OCI-LY3 (cell line): Measurements from ENCODE around the gene SLC25A25.
A peak's percentile ranks its signal among the peaks of the same experiment; 100 is the strongest.

Experiments
- H2AFZ ChIP-seq: fragments of 200-600, 300-600 bp; shearing (Covaris generic); 2 replicates; pipeline ENCODE4 v1.6.0; 2014; ENCODE audit warnings: antibody characterized with exemption, low read depth, low read length
- H3K27ac ChIP-seq: fragments of 200-600, 300-600 bp; sonication (generic); 2 replicates; pipeline ENCODE4 v1.5.1; 2014; ENCODE audit warnings: mild to moderate bottlenecking, low read length, moderate library complexity, mixed read lengths
- H3K27me3 ChIP-seq: fragments of 200-600, 300-600 bp; sonication (generic); 2 replicates; pipeline ENCODE4 v1.6.1; 2014; ENCODE audit warnings: low read depth, low read length, mixed read lengths
- H3K36me3 ChIP-seq: fragments of 200-600, 300-600 bp; sonication (generic); replicated peaks from 2 replicates; pipeline ENCODE3; 2014; ENCODE audit warnings: low read depth, low read length, mixed read lengths
- H3K4me1 ChIP-seq: fragments of 300-600, 200-600 bp; sonication (generic); 2 replicates; pipeline ENCODE4 v1.6.1; 2014; ENCODE audit warnings: low read length, mixed read lengths
- H3K4me2 ChIP-seq: fragments of 200-600, 300-600 bp; sonication (generic); 2 replicates; pipeline ENCODE4 v1.6.1; 2014; ENCODE audit warnings: low read length, mixed read lengths
- H3K4me3 ChIP-seq: fragments of 300-600, 200-600 bp; sonication (generic); 2 replicates; pipeline ENCODE4 v1.5.1; 2014; ENCODE audit warnings: antibody characterized with exemption, mild to moderate bottlenecking, low read length, moderate library complexity
- H3K79me2 ChIP-seq: fragments of 300-600, 200-600 bp; shearing (Covaris generic); 2 replicates; pipeline ENCODE4 v1.6.1; 2014; ENCODE audit warnings: mild to moderate bottlenecking, low read length, mixed read lengths
- H3K9ac ChIP-seq: fragments of 300-600, 200-600 bp; shearing (Covaris generic); 2 replicates; pipeline ENCODE4 v1.6.0; 2014; ENCODE audit warnings: mild to moderate bottlenecking, low read length, moderate library complexity
- H3K9me3 ChIP-seq: fragments of 200-600, 300-600 bp; shearing (Covaris generic); 2 replicates; pipeline ENCODE4 v1.6.1; 2014; ENCODE audit warnings: low read length, mixed read lengths; ENCODE audit not compliant: insufficient read depth
- H4K20me1 ChIP-seq: fragments of 200-600, 300-600 bp; sonication (generic); 2 replicates; pipeline ENCODE4 v1.6.1; 2016; ENCODE audit warnings: low read length, mixed read lengths; ENCODE audit not compliant: insufficient read depth
- CTCF ChIP-seq: fragments of 200-600, 300-600 bp; sonication (generic); IDR thresholded peaks from 2 replicates; pipeline ENCODE4 v1.5.1; 2014; ENCODE audit warnings: antibody characterized with exemption, low read length, low read depth
- EZH2phosphoT487 ChIP-seq: fragments of 200-600 bp; shearing (Covaris generic); IDR thresholded peaks from 2 replicates; pipeline ENCODE4 v1.6.1; 2018; ENCODE audit warnings: antibody characterized with exemption, mixed run types, low read depth

Gene SLC25A25

GRCh38 chr9:128124873-128125579 lies 57.0 kb downstream of the SLC25A25 start:
- H3K36me3 ChIP-seq: peaks cover 20% of the 10 kb centered on the region

GRCh38 chr9:128125580-128126354 lies 57.7 kb downstream of the SLC25A25 start:
- Histone ChIP-seq H2AFZ (no peak overlapping the region), H3K4me2 (peak overlapping the region; percentile 98), H3K9ac (peak overlapping the region; percentile 94), H3K36me3 (peaks cover 15% of the 10 kb centered on the region), H3K4me1 (peaks cover 22% of the 10 kb centered on the region), H3K4me3 (peak overlapping the region; percentile 87), H3K79me2 (peaks cover 37% of the 10 kb centered on the region), H3K27ac (peak overlapping the region; percentile 88), H3K27me3 (no peaks in the 10 kb centered on the region), H4K20me1 (peaks cover 6% of the 10 kb centered on the region; the same call in 1 of the 2 replicates), H3K9me3 (no peaks in the 10 kb centered on the region)
- TF ChIP-seq EZH2phosphoT487: no peak

More at GRCh38 chr9:128124873-128125579, 57.0 kb downstream of the SLC25A25 start:
- peak overlapping the region; percentile 88 for H3K27ac ChIP-seq
- H3K79me2 ChIP-seq: peaks cover 37% of the 10 kb centered on the region
- peaks cover 6% of the 10 kb centered on the region; the same call in 1 of the 2 replicates for H4K20me1 ChIP-seq
- H3K4me1 ChIP-seq: peaks cover 22% of the 10 kb centered on the region
- H3K9me3 ChIP-seq: no peaks in the 10 kb centered on the region
- TF ChIP-seq EZH2phosphoT487: no peak
- TF ChIP-seq CTCF: peak; percentile 81
- no peak overlapping the region for H2AFZ ChIP-seq
- peak overlapping the region; percentile 94 for H3K9ac ChIP-seq
- H3K4me3 ChIP-seq: peak overlapping the region; percentile 87
- H3K27me3 ChIP-seq: no peaks in the 10 kb centered on the region
- peak overlapping the region; percentile 98 for H3K4me2 ChIP-seq

GRCh38 chr9:128127568-128127989 lies 59.5 kb downstream of the SLC25A25 start, which contains the start of gene PTGES2:
TSS of gene PTGES2 (minus strand) at chr9:128127729. CDS start at chr9:128127717, 12 bp downstream.
- no peaks in the 10 kb centered on the region for H3K9me3 ChIP-seq
- H3K79me2 ChIP-seq: peaks cover 37% of the 10 kb centered on the region
- peak within 1 kb of the TSS; percentile 88 for H2AFZ ChIP-seq
- peak within 1 kb of the TSS; percentile 87 for H3K4me3 ChIP-seq
- peaks cover 12% of the 10 kb centered on the region for H3K36me3 ChIP-seq
- peaks cover 6% of the 10 kb centered on the region; the same call in 1 of the 2 replicates for H4K20me1 ChIP-seq
- H3K4me1 ChIP-seq: peaks cover 22% of the 10 kb centered on the region
- peak within 1 kb of the TSS; percentile 98 for H3K4me2 ChIP-seq
- 0 out of 2 replicates have a peak, but pooled peaks cover 10% of the 10 kb centered on the region for H3K27me3 ChIP-seq
- H3K27ac ChIP-seq: peak within 1 kb of the TSS; percentile 88
- TF ChIP-seq EZH2phosphoT487 (no peak), CTCF (no peak)
- peak within 1 kb of the TSS; percentile 94 for H3K9ac ChIP-seq

- TF ChIP-seq EZH2phosphoT487: no peak
- TF ChIP-seq CTCF: no peak
- Histone ChIP-seq H3K79me2 (peaks cover 37% of the 10 kb centered on the region), H3K9ac (peak overlapping the region; percentile 94), H3K4me3 (peak overlapping the region; percentile 87), H2AFZ (peak overlapping the region; percentile 88), H3K4me2 (peak overlapping the region; percentile 98), H3K9me3 (no peaks in the 10 kb centered on the region), H3K36me3 (peaks cover 12% of the 10 kb centered on the region), H3K27ac (peak overlapping the region; percentile 88), H4K20me1 (peaks cover 6% of the 10 kb centered on the region; the same call in 1 of the 2 replicates), H3K27me3 (peaks cover 16% of the 10 kb centered on the region; the same call in 1 of the 2 replicates), H3K4me1 (peaks cover 22% of the 10 kb centered on the region)
Measured at GRCh38 chr9:128127990-128128835, 60.2 kb downstream of the SLC25A25 start.
